HEK293 (cell line): ENCODE results near the gene USP3.

Experiments
- CTCF ChIA-PET: fragments of 350-600 bp; formaldehyde crosslinking; extraction: SDS; loops from one replicate; lab custom pipeline; 2021; ENCODE audit warnings: antibody characterized with exemption; lab: Yijun Ruan, JAX
- POLR2A ChIA-PET: fragments of 300-600 bp; formaldehyde crosslinking; extraction: SDS; loops from one replicate; lab custom pipeline; 2020; ENCODE audit warnings: antibody characterized with exemption, inconsistent platforms; lab: Yijun Ruan, JAX
- H3K27ac ChIP-seq: fragments of 200-500 bp; sonication (Bioruptor generic); 2 replicates; pipeline ENCODE4 v1.5.1; 2014; ENCODE audit warnings: low read depth, low read length, control low read depth, inconsistent platforms; ENCODE audit errors: extremely low read depth
- H3K36me3 ChIP-seq, 2 experiments: fragments of 200-500 bp in 1 of 2; sonication (Bioruptor generic) in 1 of 2; 1 replicate in 1 of 2; 2 replicates in 1 of 2; pipeline ENCODE4 v1.5.1; 2014 to 2017; ENCODE audit warnings: inconsistent platforms in 2 of 2, low read length in 2 of 2; ENCODE audit not compliant: control insufficient read depth in 2 of 2, insufficient read depth in 1 of 2
- H3K4me1 ChIP-seq: fragments of 200-500 bp; sonication (Bioruptor generic); 2 replicates; pipeline ENCODE4 v1.5.1; 2014; ENCODE audit warnings: mild to moderate bottlenecking, low read length, inconsistent platforms; ENCODE audit not compliant: control insufficient read depth, insufficient read depth
- H3K4me3 ChIP-seq: 2 replicates; pipeline ENCODE4 v1.5.1; 2011; ENCODE audit warnings: low read depth, mild to moderate bottlenecking, control low read depth, low read length, moderate library complexity
- H3K9me3 ChIP-seq: fragments of 200-500 bp; sonication (Bioruptor generic); 2 replicates; pipeline ENCODE4 v1.5.1; 2014; ENCODE audit warnings: low read depth, low read length, inconsistent platforms; ENCODE audit not compliant: control insufficient read depth, insufficient read depth
- BCL11A ChIP-seq: fragments of 450-650 bp; formaldehyde crosslinking; IDR thresholded peaks from 2 replicates; pipeline ENCODE4 v1.5.1; 2016; ENCODE audit warnings: low read depth, missing biosample characterization, missing genetic modification characterization
- FEZF1 ChIP-seq: fragments of 450-650 bp; formaldehyde crosslinking; IDR thresholded peaks from 2 replicates; pipeline ENCODE4 v1.5.1; 2016; ENCODE audit warnings: missing biosample characterization, missing genetic modification characterization
- KLF7 ChIP-seq: fragments of 450-650 bp; formaldehyde crosslinking; IDR thresholded peaks from 2 replicates; pipeline ENCODE4 v1.5.1; 2016; ENCODE audit warnings: missing biosample characterization, missing genetic modification characterization, borderline replicate concordance
- PRDM1 ChIP-seq: fragments of 450-650 bp; formaldehyde crosslinking; IDR thresholded peaks from 2 replicates; pipeline ENCODE4; 2016; ENCODE audit warnings: missing biosample characterization, missing genetic modification characterization
- RBAK ChIP-seq: fragments of 450-650 bp; formaldehyde crosslinking; IDR thresholded peaks from 2 replicates; pipeline ENCODE4 v1.5.1; 2016; ENCODE audit warnings: missing biosample characterization, missing genetic modification characterization
- SCRT1 ChIP-seq: fragments of 450-650 bp; formaldehyde crosslinking; IDR thresholded peaks from 2 replicates; pipeline ENCODE4 v1.5.1; 2016; ENCODE audit warnings: missing biosample characterization, missing genetic modification characterization, borderline replicate concordance
- ZBTB17 ChIP-seq: fragments of 450-650 bp; formaldehyde crosslinking; IDR thresholded peaks from 2 replicates; pipeline ENCODE4 v1.5.1; 2016; ENCODE audit warnings: missing biosample characterization, missing genetic modification characterization
- ZBTB20 ChIP-seq: fragments of 450-650 bp; formaldehyde crosslinking; IDR thresholded peaks from 2 replicates; pipeline ENCODE4 v1.5.1; 2016; ENCODE audit warnings: missing biosample characterization, missing genetic modification characterization
- ZEB2 ChIP-seq: fragments of 450-650 bp; formaldehyde crosslinking; IDR thresholded peaks from 2 replicates; pipeline ENCODE4 v1.5.1; 2016; ENCODE audit warnings: missing biosample characterization, missing genetic modification characterization
- ZNF114 ChIP-seq: fragments of 450-650 bp; formaldehyde crosslinking; IDR thresholded peaks from 2 replicates; pipeline ENCODE4 v1.5.0; 2017; ENCODE audit warnings: missing biosample characterization, missing genetic modification characterization
- ZNF146 ChIP-seq: fragments of 450-650 bp; formaldehyde crosslinking; IDR thresholded peaks from 2 replicates; pipeline ENCODE4 v1.5.1; 2016; ENCODE audit warnings: missing biosample characterization, missing genetic modification characterization
- ZNF433 ChIP-seq: fragments of 450-650 bp; formaldehyde crosslinking; IDR thresholded peaks from 2 replicates; pipeline ENCODE4 v1.5.1; 2016; ENCODE audit warnings: missing biosample characterization, missing genetic modification characterization, low read depth
- ZNF529 ChIP-seq: fragments of 450-650 bp; formaldehyde crosslinking; IDR thresholded peaks from 2 replicates; pipeline ENCODE4 v1.5.1; 2017; ENCODE audit warnings: missing genetic modification characterization, missing biosample characterization; ENCODE audit not compliant: insufficient replicate concordance
- TF ChIP-seq, protein P1 (sequence below): fragments of 450-650 bp; formaldehyde crosslinking; IDR thresholded peaks from 2 replicates; pipeline ENCODE4 v1.5.1; 2016; ENCODE audit warnings: missing biosample characterization, missing genetic modification characterization
- TF ChIP-seq, protein P2 (sequence below): fragments of 450-650 bp; formaldehyde crosslinking; IDR thresholded peaks from 2 replicates; pipeline ENCODE4 v1.5.1; 2016; ENCODE audit warnings: missing biosample characterization, missing genetic modification characterization

USP3 gene

GRCh38 chr15:63493436-63493835, 11.0 kb upstream of the USP3 start:
- no peak overlapping the region for H3K27ac ChIP-seq
- no peaks in the 10 kb centered on the region for H3K9me3 ChIP-seq
- H3K36me3 ChIP-seq = no peaks in the 10 kb centered on the region
- H3K4me1 ChIP-seq = peaks cover 11% of the 10 kb centered on the region
- TF ChIP-seq ZBTB20 (tag by site-specific recombination) (peak; percentile 43; the same call in 1 of the 2 replicates), ZBTB17 (tag by site-specific recombination) (peak; percentile 17; the same call in 1 of the 2 replicates), ZNF433 (no peak)
- CTCF ChIA-PET = no interaction called here
- H3K4me3 ChIP-seq = no peak overlapping the region
- POLR2A ChIA-PET = interaction anchor here (3.3 kb wide), 1 partner anchor 11 kb away, joined by 10 read pairs; the partner anchor contains the start of gene USP3

GRCh38 chr15:63494408-63494807, 10.0 kb upstream of the USP3 start:
- CTCF ChIA-PET = no interaction called here
- TF ChIP-seq ZNF529 (tag by site-specific recombination) = no peak
- no peak for TF ChIP-seq FEZF1 (tag by site-specific recombination)
- TF ChIP-seq SCRT1 (tag by site-specific recombination) = no peak
- no peak for TF ChIP-seq BCL11A (tag by site-specific recombination)
- TF ChIP-seq, protein P1, sequence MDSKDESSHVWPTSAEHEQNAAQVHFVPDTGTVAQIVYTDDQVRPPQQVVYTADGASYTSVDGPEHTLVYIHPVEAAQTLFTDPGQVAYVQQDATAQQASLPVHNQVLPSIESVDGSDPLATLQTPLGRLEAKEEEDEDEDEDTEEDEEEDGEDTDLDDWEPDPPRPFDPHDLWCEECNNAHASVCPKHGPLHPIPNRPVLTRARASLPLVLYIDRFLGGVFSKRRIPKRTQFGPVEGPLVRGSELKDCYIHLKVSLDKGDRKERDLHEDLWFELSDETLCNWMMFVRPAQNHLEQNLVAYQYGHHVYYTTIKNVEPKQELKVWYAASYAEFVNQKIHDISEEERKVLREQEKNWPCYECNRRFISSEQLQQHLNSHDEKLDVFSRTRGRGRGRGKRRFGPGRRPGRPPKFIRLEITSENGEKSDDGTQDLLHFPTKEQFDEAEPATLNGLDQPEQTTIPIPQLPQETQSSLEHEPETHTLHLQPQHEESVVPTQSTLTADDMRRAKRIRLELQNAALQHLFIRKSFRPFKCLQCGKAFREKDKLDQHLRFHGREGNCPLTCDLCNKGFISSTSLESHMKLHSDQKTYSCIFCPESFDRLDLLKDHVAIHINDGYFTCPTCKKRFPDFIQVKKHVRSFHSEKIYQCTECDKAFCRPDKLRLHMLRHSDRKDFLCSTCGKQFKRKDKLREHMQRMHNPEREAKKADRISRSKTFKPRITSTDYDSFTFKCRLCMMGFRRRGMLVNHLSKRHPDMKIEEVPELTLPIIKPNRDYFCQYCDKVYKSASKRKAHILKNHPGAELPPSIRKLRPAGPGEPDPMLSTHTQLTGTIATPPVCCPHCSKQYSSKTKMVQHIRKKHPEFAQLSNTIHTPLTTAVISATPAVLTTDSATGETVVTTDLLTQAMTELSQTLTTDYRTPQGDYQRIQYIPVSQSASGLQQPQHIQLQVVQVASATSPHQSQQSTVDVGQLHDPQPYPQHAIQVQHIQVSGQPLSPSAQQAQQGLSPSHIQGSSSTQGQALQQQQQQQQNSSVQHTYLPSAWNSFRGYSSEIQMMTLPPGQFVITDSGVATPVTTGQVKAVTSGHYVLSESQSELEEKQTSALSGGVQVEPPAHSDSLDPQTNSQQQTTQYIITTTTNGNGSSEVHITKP (tag by site-specific recombination) = no peak
- no peak for TF ChIP-seq KLF7 (tag by site-specific recombination)
- TF ChIP-seq RBAK (tag by site-specific recombination) = no peak
- TF ChIP-seq, all 188 proteins: peak for 0
- no peak overlapping the region for H3K27ac ChIP-seq
- H3K36me3 ChIP-seq = no peaks in the 10 kb centered on the region
- POLR2A ChIA-PET = interaction anchor here (0.9 kb wide), 1 partner anchor 9 kb away, joined by 7 read pairs; no protein-coding TSS in a partner anchor
- H3K4me3 ChIP-seq = no peak overlapping the region
- peaks cover 11% of the 10 kb centered on the region for H3K4me1 ChIP-seq
- no peaks in the 10 kb centered on the region for H3K9me3 ChIP-seq

DNA sequence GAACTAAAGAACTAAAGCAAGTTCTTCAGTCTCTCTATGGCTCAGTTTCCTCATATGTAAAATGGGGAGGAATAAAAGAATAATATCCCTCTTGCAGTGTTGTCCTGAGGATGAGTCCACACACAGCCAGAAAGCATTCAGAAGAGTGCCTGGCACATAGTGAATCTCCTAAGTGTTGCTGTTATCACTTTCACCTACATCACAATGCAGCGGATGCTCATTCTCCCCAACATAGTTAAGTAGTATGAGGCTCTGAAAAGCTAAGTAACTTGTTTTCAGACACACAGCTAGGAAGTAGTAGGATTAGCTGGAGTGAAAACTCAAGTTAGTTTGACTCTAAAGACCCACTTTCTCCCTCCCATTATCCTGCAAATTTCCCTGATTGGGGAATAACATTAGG, 9.1 kb upstream of the USP3 start:
- CTCF ChIA-PET = interaction anchor here (1.2 to 2.2 kb wide), 2 partner anchors 8 to 10 kb away, joined by 4 to 19 read pairs; no protein-coding TSS in a partner anchor
- TF ChIP-seq PRDM1 (tag by site-specific recombination) (peak; percentile 65), ZEB2 (tag by site-specific recombination) (no peak)
- POLR2A ChIA-PET = no interaction called here
- Histone ChIP-seq H3K9me3 (no peaks in the 10 kb centered on the region), H3K36me3 (no peaks in the 10 kb centered on the region), H3K4me1 (peaks cover 11% of the 10 kb centered on the region), H3K4me3 (no peak overlapping the region), H3K27ac (no peak overlapping the region)

GRCh38 chr15:63495780-63496488, 8.5 kb upstream of the USP3 start:
- TF ChIP-seq ZNF146 (tag by site-specific recombination) (no peak), ZNF114 (tag by site-specific recombination) (no peak)
- TF ChIP-seq, protein P2, sequence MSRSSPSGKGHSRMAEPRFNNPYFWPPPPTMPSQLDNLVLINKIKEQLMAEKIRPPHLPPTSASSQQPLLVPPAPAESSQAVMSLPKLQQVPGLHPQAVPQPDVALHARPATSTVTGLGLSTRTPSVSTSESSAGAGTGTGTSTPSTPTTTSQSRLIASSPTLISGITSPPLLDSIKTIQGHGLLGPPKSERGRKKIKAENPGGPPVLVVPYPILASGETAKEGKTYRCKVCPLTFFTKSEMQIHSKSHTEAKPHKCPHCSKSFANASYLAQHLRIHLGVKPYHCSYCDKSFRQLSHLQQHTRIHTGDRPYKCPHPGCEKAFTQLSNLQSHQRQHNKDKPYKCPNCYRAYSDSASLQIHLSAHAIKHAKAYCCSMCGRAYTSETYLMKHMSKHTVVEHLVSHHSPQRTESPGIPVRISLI = no peak
- Histone ChIP-seq H3K4me1 (peaks cover 14% of the 10 kb centered on the region), H3K4me3 (no peak overlapping the region), H3K27ac (no peak overlapping the region), H3K9me3 (no peaks in the 10 kb centered on the region), H3K36me3 (no peaks in the 10 kb centered on the region)
- ChIA-PET POLR2A (interaction anchor here (1.3 kb wide), 1 partner anchor 9 kb away, joined by 4 read pairs; no protein-coding TSS in a partner anchor), CTCF (interaction anchor here (1.2 to 2.2 kb wide), 2 partner anchors 8 to 10 kb away, joined by 4 to 19 read pairs; no protein-coding TSS in a partner anchor)
